Muscle layer of duodenum (tissue), 2 donors: ENCODE data around the gene AGPAT3.

Experiments used
- H3K27ac ChIP-seq: one replicate; pipeline ENCODE4 v1.7.0; 2013; ENCODE audit warnings: mild to moderate bottlenecking, low read length
- H3K27me3 ChIP-seq: one replicate; pipeline ENCODE4 v1.7.0; 2013; ENCODE audit warnings: low read depth, mild to moderate bottlenecking, control low read depth, low read length
- H3K36me3 ChIP-seq, 2 donors: one replicate each; pipeline ENCODE4 v1.7.0; 2013; ENCODE audit warnings: low read length in 2 of 2, control low read depth in 1 of 2, mild to moderate bottlenecking in 1 of 2; ENCODE audit not compliant: insufficient read depth in 2 of 2, control insufficient read depth in 1 of 2
- H3K4me1 ChIP-seq, 2 donors: one replicate each; pipeline ENCODE4 v1.7.0; 2013; ENCODE audit warnings: low read length in 2 of 2, mild to moderate bottlenecking in 2 of 2, control low read depth in 1 of 2, moderate library complexity in 1 of 2; ENCODE audit not compliant: insufficient read depth in 2 of 2, control insufficient read depth in 1 of 2
- H3K4me3 ChIP-seq, 2 donors: one replicate each; pipeline ENCODE4 v1.7.0; 2013; ENCODE audit warnings: low read length in 2 of 2, low read depth in 1 of 2, mild to moderate bottlenecking in 1 of 2
- H3K9me3 ChIP-seq, 2 donors: one replicate each; pipeline ENCODE4 v1.7.0; 2013; ENCODE audit warnings: low read length in 2 of 2, control low read depth in 1 of 2, mild to moderate bottlenecking in 1 of 2; ENCODE audit not compliant: control insufficient read depth in 1 of 2
- donor health status: healthy.

Gene AGPAT3

DNA sequence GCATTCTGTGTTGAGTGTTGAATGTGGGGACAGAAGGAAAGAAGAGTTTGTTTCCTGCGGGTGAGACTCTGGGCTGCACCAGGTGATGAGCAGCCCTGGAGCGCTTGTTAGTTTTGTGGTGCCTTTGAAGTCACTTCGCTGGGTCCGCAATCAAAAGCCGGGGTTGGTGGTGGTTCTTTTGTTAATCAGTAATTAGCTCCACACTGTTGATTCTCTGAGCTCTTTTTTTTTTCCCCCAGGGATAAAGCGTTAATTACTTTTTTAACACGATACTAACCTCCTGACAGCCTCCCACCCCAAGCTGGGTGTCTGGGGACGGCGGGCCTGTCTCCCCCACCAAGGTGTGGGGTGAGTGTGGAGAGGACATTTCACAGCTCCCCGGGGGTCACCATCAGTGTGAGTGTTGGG, 56.6 kb downstream of the AGPAT3 start:
- no peaks in the 10 kb centered on the region for H3K9me3 ChIP-seq
- H3K27ac ChIP-seq = no peak overlapping the region
- H3K4me1 ChIP-seq = peaks cover 0 to 21% of the 10 kb centered on the region in 2 donors
- H3K4me3 ChIP-seq = no peak overlapping the region
- H3K36me3 ChIP-seq = no peaks in the 10 kb centered on the region
- no peaks in the 10 kb centered on the region for H3K27me3 ChIP-seq

- H3K4me1 ChIP-seq = peaks cover 0 to 21% of the 10 kb centered on the region in 2 donors
- no peaks in the 10 kb centered on the region for H3K36me3 ChIP-seq
- no peak overlapping the region for H3K4me3 ChIP-seq
- H3K27ac ChIP-seq = no peak overlapping the region
- no peaks in the 10 kb centered on the region for H3K9me3 ChIP-seq
- no peaks in the 10 kb centered on the region for H3K27me3 ChIP-seq
Observed at GRCh38 chr21:43921979-43922945, 57.2 kb downstream of the AGPAT3 start.

DNA sequence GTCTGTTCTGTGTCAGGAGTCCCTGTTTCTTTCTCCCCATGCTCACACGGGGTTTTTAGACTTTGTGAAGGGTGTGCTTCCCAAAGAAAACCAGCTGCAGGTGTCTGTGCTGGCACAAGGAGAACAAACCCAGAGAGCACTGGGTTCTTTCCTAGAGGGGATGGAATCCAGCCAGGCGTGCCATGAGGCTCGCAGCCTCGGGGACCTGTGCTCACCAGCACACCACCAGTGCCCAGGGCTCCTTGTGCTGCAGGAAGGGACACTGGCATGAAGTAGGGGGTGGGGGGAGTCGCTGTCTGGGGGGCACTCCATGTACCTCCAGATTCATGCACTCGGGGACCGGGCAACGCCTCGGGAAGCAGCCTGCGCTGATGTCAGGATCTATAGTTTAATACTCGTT, 57.9 kb downstream of the AGPAT3 start:
- Histone ChIP-seq H3K27ac (no peak overlapping the region), H3K27me3 (no peaks in the 10 kb centered on the region), H3K4me3 (no peak overlapping the region), H3K9me3 (no peaks in the 10 kb centered on the region), H3K36me3 (peaks cover 0 to under 1% of the 10 kb centered on the region in 2 donors), H3K4me1 (peaks cover 0 to 21% of the 10 kb centered on the region in 2 donors)

GRCh38 chr21:43923391-43923790, 58.4 kb downstream of the AGPAT3 start:
- Histone ChIP-seq H3K27me3 (no peaks in the 10 kb centered on the region), H3K36me3 (peaks cover 0 to 4% of the 10 kb centered on the region in 2 donors), H3K4me1 (peaks cover 0 to 21% of the 10 kb centered on the region in 2 donors), H3K27ac (no peak overlapping the region), H3K9me3 (no peaks in the 10 kb centered on the region), H3K4me3 (no peak overlapping the region)

DNA sequence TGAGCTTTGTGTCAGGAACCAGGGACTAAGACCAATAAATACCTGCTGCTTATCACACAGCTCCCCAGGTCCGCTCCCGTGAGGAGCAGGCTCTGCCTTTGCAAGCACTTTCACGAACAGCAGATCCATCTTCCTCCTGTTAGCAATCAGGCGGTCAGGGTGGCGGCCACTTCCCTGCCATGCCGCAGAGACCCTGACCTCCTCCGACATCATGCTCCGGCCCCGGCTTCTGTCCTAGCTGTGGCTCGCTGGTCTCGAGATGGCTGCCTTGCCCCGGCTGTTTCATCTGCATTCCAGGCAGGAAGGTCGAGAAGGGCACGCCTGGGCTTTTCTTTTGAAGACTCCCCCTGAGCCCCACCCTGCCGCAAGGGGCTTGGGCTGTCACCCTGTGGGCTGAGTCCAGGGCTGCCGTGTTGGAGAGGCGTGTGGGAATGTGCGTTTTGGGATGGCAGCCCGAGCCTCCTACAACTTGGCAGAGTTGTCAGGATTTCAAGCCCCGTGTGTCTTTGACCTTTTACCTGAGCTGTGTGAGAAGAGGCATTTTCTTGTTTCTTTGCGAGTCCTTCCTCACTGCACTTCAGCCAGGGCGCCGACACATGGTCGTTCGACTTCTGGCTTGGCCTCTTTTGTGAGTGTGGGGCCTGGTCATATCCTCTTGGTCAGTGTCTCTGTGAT, 59.5 kb downstream of the AGPAT3 start:
- Histone ChIP-seq H3K27ac (no peak overlapping the region), H3K4me3 (no peak overlapping the region), H3K4me1 (peaks cover 0 to 21% of the 10 kb centered on the region in 2 donors), H3K36me3 (peaks cover 0 to 4% of the 10 kb centered on the region in 2 donors), H3K27me3 (no peaks in the 10 kb centered on the region), H3K9me3 (no peaks in the 10 kb centered on the region)

- H3K27me3 ChIP-seq = no peaks in the 10 kb centered on the region
- no peak overlapping the region for H3K4me3 ChIP-seq
- H3K4me1 ChIP-seq = peaks cover 0 to 21% of the 10 kb centered on the region in 2 donors
- H3K27ac ChIP-seq = no peak overlapping the region
- H3K36me3 ChIP-seq = peaks cover 0 to 4% of the 10 kb centered on the region in 2 donors
- no peaks in the 10 kb centered on the region for H3K9me3 ChIP-seq
Observed at GRCh38 chr21:43925096-43925481, 60.1 kb downstream of the AGPAT3 start.

GRCh38 chr21:43925609-43926008, 60.6 kb downstream of the AGPAT3 start:
- Histone ChIP-seq H3K27ac (no peak overlapping the region), H3K27me3 (no peaks in the 10 kb centered on the region), H3K9me3 (no peaks in the 10 kb centered on the region), H3K4me1 (peaks cover 0 to 18% of the 10 kb centered on the region in 2 donors), H3K4me3 (no peak overlapping the region), H3K36me3 (peaks cover 0 to 4% of the 10 kb centered on the region in 2 donors)

- Histone ChIP-seq H3K27me3 (no peaks in the 10 kb centered on the region), H3K27ac (no peak overlapping the region), H3K36me3 (peaks cover 0 to 4% of the 10 kb centered on the region in 2 donors), H3K4me1 (peaks cover 0 to 18% of the 10 kb centered on the region in 2 donors), H3K9me3 (no peaks in the 10 kb centered on the region), H3K4me3 (no peak overlapping the region)
Observed at GRCh38 chr21:43926196-43926595, 61.2 kb downstream of the AGPAT3 start.

GRCh38 chr21:43927591-43928221, 62.7 kb downstream of the AGPAT3 start:
- no peaks in the 10 kb centered on the region for H3K9me3 ChIP-seq

DNA sequence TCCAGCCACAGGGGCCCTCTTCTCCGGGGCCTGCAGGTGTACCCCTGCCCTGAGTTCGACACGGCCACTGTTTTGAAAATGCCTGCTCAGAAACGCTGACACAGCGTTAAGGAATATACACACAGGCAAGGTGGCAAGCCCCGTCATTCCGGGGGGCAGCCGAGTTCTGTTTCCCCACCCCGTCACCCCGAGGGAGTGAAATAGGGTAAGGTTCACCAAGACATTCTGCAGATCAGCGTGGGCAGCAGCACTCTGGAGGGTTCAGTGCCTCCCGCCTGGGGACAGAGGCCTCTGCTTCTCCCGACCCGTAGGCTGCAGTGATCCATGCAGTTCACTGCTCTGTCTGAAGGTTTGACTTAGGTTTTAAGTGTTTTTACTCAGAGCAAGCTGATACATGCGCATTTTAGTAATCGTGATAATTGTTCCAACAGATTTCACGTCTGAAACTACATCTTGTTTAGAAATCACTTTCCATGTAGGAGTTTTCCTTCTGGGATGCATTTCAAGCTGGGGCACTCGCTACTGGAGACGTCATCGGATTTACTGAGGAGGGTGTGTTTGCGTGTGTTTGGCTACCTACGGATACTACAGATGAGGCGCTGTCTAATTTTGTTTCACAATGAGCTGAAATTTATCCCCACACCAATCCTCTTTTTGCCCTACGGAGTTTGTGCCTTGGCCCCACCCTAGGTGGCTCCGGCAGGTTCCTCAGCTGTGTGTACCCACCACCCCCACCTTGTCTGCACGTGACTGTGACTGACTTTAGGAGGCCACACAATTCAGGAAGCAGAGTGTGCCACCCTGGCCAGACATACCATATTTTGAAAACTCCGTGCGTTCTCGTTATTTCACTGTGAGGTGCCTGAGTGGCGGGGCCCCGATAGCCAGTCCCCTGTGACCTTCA, 63.5 kb downstream of the AGPAT3 start:
- Histone ChIP-seq H3K4me3 (no peak overlapping the region), H3K4me1 (peaks cover 0 to 4% of the 10 kb centered on the region in 2 donors), H3K9me3 (no peaks in the 10 kb centered on the region), H3K36me3 (peaks cover 0 to 4% of the 10 kb centered on the region in 2 donors), H3K27me3 (no peaks in the 10 kb centered on the region), H3K27ac (no peak overlapping the region)

More at GRCh38 chr21:43927591-43928221, 62.7 kb downstream of the AGPAT3 start:
- no peak overlapping the region for H3K4me3 ChIP-seq
- H3K36me3 ChIP-seq = peaks cover 0 to 4% of the 10 kb centered on the region in 2 donors
- no peak overlapping the region for H3K27ac ChIP-seq
- no peaks in the 10 kb centered on the region for H3K27me3 ChIP-seq
- H3K4me1 ChIP-seq = peaks cover 0 to 11% of the 10 kb centered on the region in 2 donors
